GM23338 (cell line): ENCODE measurements around the gene MCTP1. TPM values are rescaled to one million over a fixed set of nuclear protein-coding genes. Genes with fewer than 3 reads are reported as not detected.

Source experiments
- ATAC-seq: fragments of 200-7000 bp; cut with Tn5 transposase; 3 replicates; pipeline ENCODE4 v1.9.1; 2020
- DNase-seq: peaks from one replicate; pipeline ENCODE4 v3.0.0-alpha.2; 2015; ENCODE audit warnings: low spot score
- H2AFZ ChIP-seq: fragments of 200-600 bp; sonication (generic); 2 replicates; pipeline ENCODE4 v1.8.0; 2016; ENCODE audit warnings: antibody characterized with exemption, mild to moderate bottlenecking, moderate library complexity
- H3F3A ChIP-seq: fragments of 200-600 bp; sonication (generic); replicated peaks from 2 replicates; pipeline ENCODE4 v1.8.0; 2017; ENCODE audit warnings: antibody characterized with exemption, mixed run types, low read depth
- H3K27ac ChIP-seq: fragments of 200-600 bp; sonication (generic); 2 replicates; pipeline ENCODE4 v1.6.1; 2016; ENCODE audit warnings: low read depth
- H3K27me3 ChIP-seq: fragments of 200-600 bp; sonication (generic); 2 replicates; pipeline ENCODE4 v1.8.0; 2016; ENCODE audit warnings: mild to moderate bottlenecking, mixed run types, moderate library complexity; ENCODE audit not compliant: insufficient read depth
- H3K36me3 ChIP-seq: fragments of 200-600 bp; sonication (generic); 2 replicates; pipeline ENCODE4 v1.8.0; 2016; ENCODE audit warnings: mild to moderate bottlenecking; ENCODE audit not compliant: insufficient read depth
- H3K4me1 ChIP-seq: fragments of 200-600 bp; sonication (generic); 2 replicates; pipeline ENCODE4 v1.8.0; 2016; ENCODE audit warnings: mild to moderate bottlenecking, moderate library complexity; ENCODE audit not compliant: insufficient read depth
- H3K4me2 ChIP-seq: fragments of 200-600 bp; sonication (generic); 2 replicates; pipeline ENCODE4 v1.7.1; 2017; ENCODE audit warnings: mixed run types
- H3K4me3 ChIP-seq: fragments of 200-600 bp; sonication (generic); 2 replicates; pipeline ENCODE4 v1.6.1; 2016; ENCODE audit warnings: mixed run types
- H3K79me2 ChIP-seq: fragments of 200-600 bp; sonication (generic); replicated peaks from 2 replicates; pipeline ENCODE4 v1.8.0; 2017; ENCODE audit warnings: mild to moderate bottlenecking; ENCODE audit not compliant: insufficient read depth
- H3K9me2 ChIP-seq: fragments of 200-600 bp; sonication (generic); 2 replicates; pipeline ENCODE4 v1.8.0; 2017; ENCODE audit not compliant: insufficient read depth
- H4K20me1 ChIP-seq: fragments of 200-600 bp; sonication (generic); replicated peaks from 2 replicates; pipeline ENCODE4 v1.8.0; 2017; ENCODE audit warnings: mild to moderate bottlenecking; ENCODE audit not compliant: insufficient read depth
- H3K27ac Mint-ChIP-seq: 2 replicates; pipeline ENCODE4 v1.8.0; 2020; ENCODE audit warnings: inconsistent platforms, mild to moderate bottlenecking, moderate library complexity, mixed read lengths
- H3K27me3 Mint-ChIP-seq: 3 replicates; pipeline ENCODE4 v1.8.0; 2022; ENCODE audit warnings: low read depth, mild to moderate bottlenecking, moderate library complexity, mixed read lengths, inconsistent platforms; ENCODE audit not compliant: insufficient read depth, poor library complexity
- H3K36me3 Mint-ChIP-seq: 3 replicates; pipeline ENCODE4 v1.8.0; 2021; ENCODE audit warnings: low read depth, mild to moderate bottlenecking, inconsistent platforms, moderate library complexity, mixed read lengths
- H3K4me1 Mint-ChIP-seq: 3 replicates; pipeline ENCODE4 v1.8.0; 2020; ENCODE audit warnings: mild to moderate bottlenecking, inconsistent platforms, mixed read lengths
- H3K4me3 Mint-ChIP-seq: 3 replicates; pipeline ENCODE4 v1.8.0; 2021; ENCODE audit warnings: moderate library complexity, mild to moderate bottlenecking, inconsistent platforms, mixed read lengths
- H3K9me3 Mint-ChIP-seq: 3 replicates; pipeline ENCODE4 v1.8.0; 2020; ENCODE audit warnings: moderate library complexity, mild to moderate bottlenecking, inconsistent platforms, mixed read lengths
- CREB1 ChIP-seq: fragments of 250-450 bp; sonication (Bioruptor Pico); IDR thresholded peaks from 2 replicates; pipeline ENCODE4 v1.5.0; 2020; ENCODE audit warnings: low read depth, mild to moderate bottlenecking, moderate library complexity
- EZH2phosphoT487 ChIP-seq: fragments of 200-600 bp; sonication (generic); IDR thresholded peaks from one replicate; pipeline ENCODE4 v1.8.1; 2018; ENCODE audit warnings: antibody characterized with exemption; ENCODE audit not compliant: unreplicated experiment
- JUNB ChIP-seq: IDR thresholded peaks from one replicate; pipeline ENCODE4 v1.6.1; 2016; ENCODE audit warnings: antibody characterized with exemption; ENCODE audit not compliant: unreplicated experiment
- ZNF462 ChIP-seq: fragments of 250-450 bp; sonication (Bioruptor Pico); IDR thresholded peaks from 2 replicates; pipeline ENCODE4 v1.5.0; 2020; ENCODE audit warnings: mild to moderate bottlenecking, moderate library complexity
- polyA plus RNA-seq: library from polyadenylated mRNA; unstranded; fragments of >200 nt; fragmentation: Nextera tagmentation; extraction: Ambion mirVana; gene quantifications from 2 replicates; pipeline ENCODE4 v1.2.1, GENCODE V29; 2016
- total RNA-seq: library from RNA; depleted of rRNA; stranded (reverse); fragments of >200 nt; shearing (Covaris generic); gene quantifications from 2 replicates; pipeline ENCODE4 v1.2.3, GENCODE V29; 2014
- TF ChIP-seq, protein P1 (sequence below): IDR thresholded peaks from one replicate; pipeline ENCODE4 v1.6.1; 2018; ENCODE audit warnings: antibody characterized with exemption; ENCODE audit not compliant: unreplicated experiment

Gene MCTP1
- total and polyA plus RNA-seq, 2 experiments from 2014 or later = 3.7 to 4.2 TPM

- no peak for ATAC-seq
- H3K27me3 ChIP-seq = no peaks in the 10 kb centered on the region
- no peaks in the 10 kb centered on the region for H4K20me1 ChIP-seq
- Mint-ChIP-seq H3K4me1 (peaks cover 8% of the 10 kb centered on the region; the same call in 2 of the 3 replicates), H3K4me3 (no peak overlapping the region), H3K9me3 (no peaks in the 10 kb centered on the region), H3K27me3 (no peaks in the 10 kb centered on the region), H3K27ac (peak overlapping the region; percentile 32; the same call in 1 of the 2 replicates), H3K36me3 (no peaks in the 10 kb centered on the region)
- H3K4me3 ChIP-seq = no peak overlapping the region
- no peak overlapping the region for H3K4me2 ChIP-seq
- no peak overlapping the region for H2AFZ ChIP-seq
- H3K4me1 ChIP-seq = 0 out of 2 replicates have a peak, but pooled peaks cover 3% of the 10 kb centered on the region
- H3K27ac ChIP-seq = no peak overlapping the region
- no peaks in the 10 kb centered on the region for H3K36me3 ChIP-seq
- no peaks in the 10 kb centered on the region for H3K79me2 ChIP-seq
- no peaks in the 10 kb centered on the region for H3K9me2 ChIP-seq
- no peaks in the 10 kb centered on the region for H3F3A ChIP-seq
- no peak for DNase-seq
- TF ChIP-seq CREB1 (CRISPR knock-in tag) (no peak), JUNB (no peak), ZNF462 (CRISPR knock-in tag) (no peak), EZH2phosphoT487 (no peak)
- TF ChIP-seq, protein P1, sequence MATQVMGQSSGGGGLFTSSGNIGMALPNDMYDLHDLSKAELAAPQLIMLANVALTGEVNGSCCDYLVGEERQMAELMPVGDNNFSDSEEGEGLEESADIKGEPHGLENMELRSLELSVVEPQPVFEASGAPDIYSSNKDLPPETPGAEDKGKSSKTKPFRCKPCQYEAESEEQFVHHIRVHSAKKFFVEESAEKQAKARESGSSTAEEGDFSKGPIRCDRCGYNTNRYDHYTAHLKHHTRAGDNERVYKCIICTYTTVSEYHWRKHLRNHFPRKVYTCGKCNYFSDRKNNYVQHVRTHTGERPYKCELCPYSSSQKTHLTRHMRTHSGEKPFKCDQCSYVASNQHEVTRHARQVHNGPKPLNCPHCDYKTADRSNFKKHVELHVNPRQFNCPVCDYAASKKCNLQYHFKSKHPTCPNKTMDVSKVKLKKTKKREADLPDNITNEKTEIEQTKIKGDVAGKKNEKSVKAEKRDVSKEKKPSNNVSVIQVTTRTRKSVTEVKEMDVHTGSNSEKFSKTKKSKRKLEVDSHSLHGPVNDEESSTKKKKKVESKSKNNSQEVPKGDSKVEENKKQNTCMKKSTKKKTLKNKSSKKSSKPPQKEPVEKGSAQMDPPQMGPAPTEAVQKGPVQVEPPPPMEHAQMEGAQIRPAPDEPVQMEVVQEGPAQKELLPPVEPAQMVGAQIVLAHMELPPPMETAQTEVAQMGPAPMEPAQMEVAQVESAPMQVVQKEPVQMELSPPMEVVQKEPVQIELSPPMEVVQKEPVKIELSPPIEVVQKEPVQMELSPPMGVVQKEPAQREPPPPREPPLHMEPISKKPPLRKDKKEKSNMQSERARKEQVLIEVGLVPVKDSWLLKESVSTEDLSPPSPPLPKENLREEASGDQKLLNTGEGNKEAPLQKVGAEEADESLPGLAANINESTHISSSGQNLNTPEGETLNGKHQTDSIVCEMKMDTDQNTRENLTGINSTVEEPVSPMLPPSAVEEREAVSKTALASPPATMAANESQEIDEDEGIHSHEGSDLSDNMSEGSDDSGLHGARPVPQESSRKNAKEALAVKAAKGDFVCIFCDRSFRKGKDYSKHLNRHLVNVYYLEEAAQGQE = no peak
Measured at GRCh38 chr5:94890907-94891306, 394.0 kb downstream of the MCTP1 start.
